Measurements from ENCODE around the gene PLSCR4.

PLSCR4 gene

DNA sequence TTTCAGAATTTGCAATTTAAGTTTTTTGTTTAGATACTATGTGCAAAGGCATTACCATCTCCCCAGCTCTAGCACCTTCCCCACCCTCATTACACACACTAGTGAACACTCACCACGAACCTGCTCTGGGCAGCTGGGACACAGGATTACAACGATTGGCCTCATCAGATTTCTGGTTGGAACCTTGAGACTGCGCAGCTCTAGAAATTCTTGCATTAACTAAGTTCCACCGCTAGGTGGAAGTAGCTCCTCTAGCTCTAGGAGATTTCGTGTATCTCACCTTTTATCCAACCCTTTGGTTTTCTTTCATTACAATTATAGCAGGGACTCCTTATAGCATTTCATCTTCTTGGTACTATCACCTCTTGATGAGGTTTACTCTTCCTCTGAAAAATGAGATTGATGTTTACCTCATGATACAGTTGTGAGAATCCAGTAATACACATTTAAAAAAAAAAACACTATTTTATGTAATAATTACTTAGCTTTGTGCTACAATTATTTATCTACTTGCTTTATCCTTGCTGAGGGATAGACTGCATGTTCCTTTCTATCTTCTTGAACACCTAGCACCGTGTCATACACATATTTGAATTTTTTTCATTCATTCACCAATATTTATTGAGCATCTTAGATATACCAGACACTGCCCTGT is 61.3 kb downstream of the PLSCR4 start:
- DNase-seq = peak; percentile 55

- DNase-seq = peak; percentile 12
Observed at GRCh38 chr3:146187334-146187950, 63.5 kb downstream of the PLSCR4 start.

DNA sequence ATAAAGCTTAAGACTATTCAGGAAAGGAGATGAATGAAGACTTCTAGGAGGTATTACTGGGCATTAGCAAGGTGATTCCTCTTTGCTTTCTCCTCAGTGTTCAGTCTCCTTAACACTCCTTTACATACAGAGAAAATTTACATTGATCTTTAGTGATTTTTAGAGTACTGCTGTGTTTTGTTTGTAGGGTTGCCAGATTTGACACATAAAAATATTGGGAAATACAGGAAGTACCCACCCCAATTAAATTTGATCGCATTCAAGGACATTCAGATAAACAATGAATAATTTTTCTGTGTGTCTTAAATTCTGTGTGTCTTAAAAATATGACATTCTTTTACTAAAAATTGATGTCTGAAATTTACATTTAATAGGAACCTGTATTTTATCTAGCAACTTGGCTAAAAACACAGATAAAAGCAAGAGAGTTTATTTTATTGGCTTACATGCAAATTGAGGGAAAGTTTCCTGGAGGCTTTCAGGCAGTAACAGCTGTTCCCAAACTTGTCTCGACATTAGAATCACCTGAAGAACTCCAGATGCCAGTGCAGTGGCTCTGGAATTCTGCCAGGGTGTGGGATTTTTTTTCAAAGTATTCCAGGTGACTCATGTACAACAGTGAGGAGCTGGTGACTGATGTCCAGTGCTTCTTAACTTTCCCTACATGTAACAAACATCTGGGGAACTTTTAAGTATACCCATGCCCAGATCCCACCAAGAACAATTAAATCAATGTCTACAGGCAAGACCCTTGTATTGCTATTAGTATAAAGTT is 66.5 kb downstream of the PLSCR4 start:
- DNase-seq = no peak

DNA sequence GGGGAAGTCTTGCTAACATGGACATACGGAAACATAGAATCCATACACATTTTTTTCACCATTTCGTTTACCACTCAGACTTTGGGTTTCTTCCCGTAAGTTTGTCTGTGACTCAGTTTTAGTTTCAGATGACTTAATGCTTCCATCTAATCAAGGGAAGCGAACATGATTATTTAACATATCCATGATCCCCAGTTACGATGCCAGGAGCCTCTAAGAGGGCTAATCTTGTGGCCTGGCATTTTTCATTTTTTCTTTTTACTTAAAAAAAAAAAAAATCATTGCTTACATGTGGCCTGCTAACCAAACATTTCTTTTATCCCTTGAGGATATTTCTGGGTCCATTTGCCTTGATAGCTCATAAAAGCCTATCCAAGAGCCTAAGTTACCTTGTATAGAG is 69.7 kb downstream of the PLSCR4 start:
- DNase-seq = no peak

DNA sequence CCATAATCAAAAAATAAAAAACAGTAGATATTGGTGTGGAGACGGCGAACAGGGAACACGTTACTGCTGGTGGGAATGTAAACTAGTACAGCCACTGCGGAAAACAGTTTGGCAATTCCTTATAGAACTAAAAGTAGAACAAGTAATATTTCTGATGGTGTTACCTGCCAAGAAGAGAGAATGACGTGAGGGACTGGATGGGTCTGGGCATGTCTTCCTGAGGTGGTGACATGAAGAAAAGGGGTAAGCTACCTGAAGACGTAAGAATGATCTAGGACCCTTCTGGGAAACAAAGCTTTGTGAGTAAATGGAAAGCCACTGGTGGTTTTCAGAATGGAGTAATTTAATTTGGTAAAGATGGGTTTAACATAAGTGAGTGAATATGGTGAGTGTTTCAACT is 70.5 kb downstream of the PLSCR4 start:
- DNase-seq = no peak

GRCh38 chr3:146178006-146178689 is 72.8 kb downstream of the PLSCR4 start:
- no peak for DNase-seq

- no peak for DNase-seq
Observed at GRCh38 chr3:146177519-146177918, 73.4 kb downstream of the PLSCR4 start.

GRCh38 chr3:146177072-146177471 is 73.8 kb downstream of the PLSCR4 start:
- DNase-seq = no peak

- DNase-seq = no peak
Observed at GRCh38 chr3:146172586-146172985, 78.3 kb downstream of the PLSCR4 start.

DNA sequence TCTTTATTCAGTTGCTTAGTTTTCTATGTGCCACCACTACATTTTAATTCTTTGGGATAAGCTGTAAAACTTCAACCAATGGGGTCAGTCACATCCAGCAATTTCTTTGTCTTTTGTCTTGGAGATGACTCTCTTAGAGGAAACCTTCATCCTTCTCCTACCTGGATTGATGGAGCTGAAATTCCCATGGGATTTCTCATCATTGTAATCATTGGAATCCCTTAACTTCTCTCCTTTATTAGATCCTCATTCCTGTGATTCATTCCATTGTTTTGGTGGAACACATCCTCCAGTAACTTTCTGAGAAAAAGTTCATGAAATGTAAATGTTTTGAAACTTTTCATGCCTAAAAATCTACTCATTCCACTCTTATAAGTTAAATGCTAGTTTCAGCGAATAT is 80.3 kb downstream of the PLSCR4 start:
- DNase-seq = no peak

DNA sequence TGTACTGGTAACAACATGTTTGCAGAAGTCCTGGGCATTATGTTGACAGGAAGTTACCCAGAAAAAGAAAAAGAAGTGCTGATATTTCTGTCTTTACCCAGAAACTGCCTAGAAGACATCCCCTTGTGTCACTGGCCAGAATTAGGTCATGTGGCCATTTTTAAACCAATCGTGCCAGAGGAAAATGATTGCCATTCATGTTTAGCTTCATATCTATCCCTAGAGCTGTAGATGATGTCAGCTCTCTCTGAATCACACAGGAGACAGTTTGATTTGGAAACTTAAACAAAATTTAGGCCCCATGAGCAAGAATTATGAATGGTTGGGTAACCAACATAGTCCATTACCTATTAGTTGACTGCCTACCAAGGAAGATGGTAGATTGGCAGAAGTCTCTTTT is 81.0 kb downstream of the PLSCR4 start:
- no peak for DNase-seq

DNA sequence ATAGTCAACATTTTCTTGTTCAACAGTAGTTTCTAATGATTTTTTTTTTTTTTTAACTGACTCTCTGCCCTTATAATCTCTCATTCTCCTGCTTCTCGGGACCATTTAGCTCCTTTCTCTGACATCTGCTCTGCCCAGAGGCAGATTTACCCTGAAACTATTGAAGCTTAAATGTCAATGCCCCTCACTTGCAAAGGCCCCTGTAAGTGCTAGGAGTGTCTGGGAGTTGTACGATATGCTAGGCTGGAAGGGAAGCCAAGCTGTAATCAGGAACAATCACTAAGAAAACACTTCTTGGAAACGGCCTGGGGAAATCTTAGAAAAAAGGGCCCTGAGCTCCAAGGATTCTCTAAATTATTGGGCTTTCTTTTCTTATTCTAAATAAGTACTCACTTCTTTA is 84.1 kb downstream of the PLSCR4 start:
- DNase-seq = no peak

DNA sequence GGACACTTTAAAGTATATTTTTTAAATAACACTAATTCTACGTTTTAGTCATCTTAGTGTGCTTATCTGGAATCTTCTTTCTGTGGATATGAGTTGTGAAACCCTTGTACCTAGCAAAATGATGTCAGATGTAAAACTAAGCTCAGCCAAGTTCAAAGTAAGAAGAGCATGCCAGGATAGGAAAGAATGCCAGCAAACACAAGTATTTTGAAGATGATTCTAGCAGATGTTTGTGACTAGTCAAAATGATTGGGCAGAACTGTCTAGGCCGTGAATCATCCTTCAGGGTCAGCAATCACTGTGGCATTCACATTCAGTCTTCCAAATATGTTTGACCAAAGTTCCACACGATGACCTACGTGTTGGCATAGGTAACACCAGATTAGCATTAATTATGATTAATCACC is 84.5 kb downstream of the PLSCR4 start:
- DNase-seq = no peak

- DNase-seq = no peak
Observed at GRCh38 chr3:146165877-146166276, 85.0 kb downstream of the PLSCR4 start.

- DNase-seq = no peak
Observed at GRCh38 chr3:146164971-146165769, 85.7 kb downstream of the PLSCR4 start.

- no peak for DNase-seq
Observed at GRCh38 chr3:146164506-146164905, 86.4 kb downstream of the PLSCR4 start.

DNA sequence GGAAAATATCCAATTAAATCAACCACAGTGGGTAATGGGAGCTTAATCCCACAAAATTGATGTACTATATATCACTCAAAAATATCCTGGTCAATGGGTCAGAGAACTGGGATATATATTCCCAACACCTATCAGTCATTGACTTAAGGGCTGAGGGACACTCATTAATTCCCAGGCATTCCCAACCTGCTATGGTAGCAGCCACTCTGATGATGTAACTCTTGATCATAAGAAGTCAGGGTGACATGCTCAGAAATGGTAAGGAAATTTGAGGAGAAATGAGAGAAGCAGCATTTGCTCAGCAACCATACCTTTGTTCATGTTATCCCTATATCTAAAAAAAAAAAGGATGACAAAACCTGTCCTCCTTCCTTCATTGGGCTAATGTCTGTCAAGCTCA is 86.8 kb downstream of the PLSCR4 start:
- no peak for DNase-seq

GRCh38 chr3:146163584-146163983 is 87.3 kb downstream of the PLSCR4 start:
- DNase-seq = no peak

GRCh38 chr3:146162561-146162960 is 88.3 kb downstream of the PLSCR4 start:
- no peak for DNase-seq

DNA sequence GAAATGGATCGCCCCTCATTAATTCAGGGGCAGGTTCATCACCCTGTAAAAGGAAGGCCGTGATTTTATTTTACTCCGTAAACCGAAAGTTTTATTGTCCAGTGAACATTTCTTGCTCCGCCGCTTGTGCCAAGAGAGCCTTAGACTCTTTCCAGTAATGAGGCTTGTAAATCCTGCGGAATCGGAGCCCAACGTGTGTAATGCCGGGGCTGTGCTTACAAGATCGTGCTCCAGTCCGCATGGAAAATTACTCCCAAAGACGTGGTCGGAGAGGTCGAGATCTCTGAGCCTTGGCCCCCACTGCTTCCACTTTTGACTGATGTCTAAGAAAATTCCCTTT is 89.3 kb downstream of the PLSCR4 start:
- peak; percentile 46 for DNase-seq

DNA sequence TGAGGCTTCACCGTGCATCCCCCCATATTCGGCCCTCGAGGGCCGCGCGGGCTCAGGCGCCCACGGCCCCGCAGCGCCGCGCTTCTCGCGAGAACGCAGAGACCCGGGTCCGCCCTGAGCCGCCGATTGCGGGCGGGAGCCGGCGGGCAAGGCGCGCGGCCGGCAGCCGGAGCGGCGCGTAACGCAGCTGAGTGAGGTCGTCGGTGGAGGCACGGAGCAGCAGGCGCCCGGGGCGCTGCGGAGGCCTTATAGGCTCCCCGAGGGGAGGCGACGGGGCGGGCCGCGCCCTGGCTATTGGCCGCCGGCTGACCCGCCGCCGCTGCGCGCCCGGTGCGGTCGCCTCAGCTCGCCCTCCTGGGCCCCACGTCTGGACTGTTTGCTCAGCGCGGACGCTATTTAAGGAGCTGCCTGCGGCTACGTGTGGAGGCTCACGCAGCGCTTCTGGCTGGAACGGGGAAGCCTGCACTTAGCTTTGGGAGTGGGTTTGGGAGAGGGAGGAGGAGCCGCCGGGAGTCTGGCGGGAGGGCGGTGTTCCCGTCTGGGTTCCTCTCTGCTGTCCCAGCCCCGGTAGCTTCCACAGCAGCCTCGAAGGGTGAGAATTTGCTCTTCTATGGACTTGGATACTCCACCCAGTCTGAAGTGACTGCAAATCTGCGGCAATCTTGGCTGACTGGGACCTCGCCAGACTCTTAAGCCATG is 89.8 kb downstream of the PLSCR4 start, which contains the start of gene PLOD2:
TSS of gene PLOD2 (minus strand) at position 221 of the 699 bp plus-strand sequence. CDS start at position 26, 195 bp downstream.
- peak; percentile 86 for DNase-seq

Data from COR-L47 (cell line).